ENCODE data around the gene NIT1. TPM values are rescaled to one million over a fixed set of nuclear protein-coding genes. Genes with fewer than 3 reads are reported as not detected.
A peak's percentile ranks its signal among the peaks of the same experiment; 100 is the strongest.

Gene NIT1
- total and polyA plus RNA-seq, 2 donors from 2014 or later: 42.3 to 91.5 TPM

- TF ChIP-seq CTCF (IDR thresholded peaks at IDR 0.05; ENCODE audit: borderline replicate concordance, extremely low read depth, insufficient read depth): no peak
- Histone ChIP-seq H3K27me3 (ENCODE audit: control insufficient read depth, insufficient read depth, low read length) (no peaks in the 10 kb centered on the region), H3K4me3 (ENCODE audit: low read length in 3 of 3) (no peak overlapping the region), H3K36me3 (ENCODE audit: control insufficient read depth in 2 of 3, insufficient read depth in 3 of 3, low read length in 3 of 3) (peaks cover 4 to 27% (median 14%) of the 10 kb centered on the region in 3 donors), H3K4me1 (ENCODE audit: control insufficient read depth in 2 of 3, insufficient read depth in 2 of 3, low read depth in 1 of 3, low read length in 3 of 3) (peaks cover 3 to 25% (median 11%) of the 10 kb centered on the region in 3 donors), H3K27ac (ENCODE audit: low read depth in 2 of 2, low read length in 2 of 2) (no peak overlapping the region), H3K9me3 (ENCODE audit: control insufficient read depth in 2 of 3, insufficient read depth in 1 of 3, low read length in 3 of 3) (no peaks in the 10 kb centered on the region), H3K9ac (ENCODE audit: low read length in 3 of 3) (no peak overlapping the region)
- DNase-seq: no peak
- no peak for FAIRE-seq
- intact Hi-C loops (cut with DNase I): no loop called here
Observed at GRCh38 chr1:161130266-161130665, 12.4 kb downstream of the NIT1 start.

DNA sequence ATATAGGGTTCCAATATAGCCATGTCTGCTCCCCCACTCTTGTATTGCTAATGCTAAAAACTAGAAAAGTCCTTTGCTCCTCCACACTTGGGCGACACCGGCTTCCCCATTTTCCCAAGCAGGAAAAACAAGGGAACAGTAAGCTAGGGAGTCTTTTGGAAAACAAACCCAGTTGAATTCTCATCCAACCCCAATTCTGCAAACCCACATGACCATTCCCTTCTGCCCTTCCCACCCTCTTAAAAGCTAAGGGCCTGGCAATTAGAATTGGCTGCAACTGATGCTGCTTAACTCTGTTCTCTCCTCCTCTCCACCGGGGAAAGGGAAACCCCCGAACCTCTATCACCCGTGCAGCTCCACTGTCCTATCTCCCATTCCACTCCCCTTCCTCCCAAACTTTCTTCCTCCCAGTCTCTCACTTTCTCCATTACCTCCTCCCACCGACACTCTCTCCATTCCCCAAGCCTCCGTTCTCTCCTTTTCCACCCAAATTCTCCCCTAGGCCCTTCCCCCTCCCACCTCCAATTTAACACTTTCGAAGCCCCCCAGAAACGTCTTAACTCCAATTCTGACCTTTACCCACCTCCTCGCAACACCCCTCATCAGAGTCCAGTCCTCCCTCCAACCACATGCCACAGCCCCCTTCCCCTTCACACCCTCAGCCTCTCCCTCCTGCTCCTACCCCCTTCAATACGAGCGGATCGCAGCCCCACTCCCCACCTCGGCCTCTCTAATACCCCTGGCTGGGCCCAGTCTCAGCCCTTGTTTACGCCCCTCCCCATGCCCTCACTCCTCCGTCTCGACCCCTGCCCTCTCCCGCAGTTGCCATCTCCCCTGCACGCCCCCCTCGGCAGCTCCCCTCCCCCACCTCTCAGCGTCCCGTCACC lies 13.9 kb downstream of the NIT1 start:
- peaks cover 4 to 23% (median 11%) of the 10 kb centered on the region in 3 donors for H3K36me3 ChIP-seq (ENCODE audit: control insufficient read depth in 2 of 3, insufficient read depth in 3 of 3, low read length in 3 of 3)
- peak overlapping the region; percentile 83 to 93 (median 91) for H3K9ac ChIP-seq (ENCODE audit: low read length in 3 of 3)
- H3K9me3 ChIP-seq (ENCODE audit: control insufficient read depth in 2 of 3, insufficient read depth in 1 of 3, low read length in 3 of 3): no peaks in the 10 kb centered on the region
- no peak for TF ChIP-seq CTCF (IDR thresholded peaks at IDR 0.05; ENCODE audit: borderline replicate concordance, extremely low read depth, insufficient read depth)
- DNase-seq (peak in 1 of 5 donors; percentile 42), FAIRE-seq (no peak)
- H3K4me1 ChIP-seq (ENCODE audit: control insufficient read depth in 2 of 3, insufficient read depth in 2 of 3, low read depth in 1 of 3, low read length in 3 of 3): peaks cover 3 to 25% (median 11%) of the 10 kb centered on the region in 3 donors
- intact Hi-C loops (cut with DNase I): no loop called here
- H3K27me3 ChIP-seq (ENCODE audit: control insufficient read depth, insufficient read depth, low read length): no peaks in the 10 kb centered on the region
- peak overlapping the region; percentile 84 to 96 (median 93) for H3K4me3 ChIP-seq (ENCODE audit: low read length in 3 of 3)
- H3K27ac ChIP-seq (ENCODE audit: low read depth in 2 of 2, low read length in 2 of 2): peak overlapping the region; percentile 96 to 99

- Histone ChIP-seq H3K36me3 (ENCODE audit: control insufficient read depth in 2 of 3, insufficient read depth in 3 of 3, low read length in 3 of 3) (peaks cover 0 to 15% (median 8%) of the 10 kb centered on the region in 3 donors), H3K4me3 (ENCODE audit: low read length in 3 of 3) (peak within 1 kb of the TSS; percentile 94 to 96 (median 94)), H3K27me3 (ENCODE audit: control insufficient read depth, insufficient read depth, low read length) (no peaks in the 10 kb centered on the region), H3K9ac (ENCODE audit: low read length in 3 of 3) (peak within 1 kb of the TSS; percentile 93 to 97 (median 96)), H3K27ac (ENCODE audit: low read depth in 2 of 2, low read length in 2 of 2) (peak within 1 kb of the TSS; percentile 96 to 99), H3K4me1 (ENCODE audit: control insufficient read depth in 2 of 3, insufficient read depth in 2 of 3, low read depth in 1 of 3, low read length in 3 of 3) (peaks cover 3 to 19% (median 9%) of the 10 kb centered on the region in 3 donors), H3K9me3 (ENCODE audit: control insufficient read depth in 2 of 3, insufficient read depth in 1 of 3, low read length in 3 of 3) (no peaks in the 10 kb centered on the region)
- DNase-seq (peak; percentile 96 to 98 (median 97)), FAIRE-seq (peak; percentile 39)
- no peak for TF ChIP-seq CTCF (IDR thresholded peaks at IDR 0.05; ENCODE audit: borderline replicate concordance, extremely low read depth, insufficient read depth)
- intact Hi-C loops (cut with DNase I): no loop called here
Observed at GRCh38 chr1:161132410-161133219, 14.7 kb downstream of the NIT1 start, which contains the start of gene DEDD. Gene DEDD, minus strand, starts transcription at chr1:161132667. Its CDS starts 8,205 bp downstream, at chr1:161124462.
